ENCODE measurements around the gene CRIP2. TPM values are rescaled to one million over a fixed set of nuclear protein-coding genes. Genes with fewer than 3 reads are reported as not detected.

CRIP2 gene
- total and polyA plus RNA-seq, 2 donors (not counting 3 experiments of a cell fraction or from before 2014, with no cell fraction given) = 322 to 954 TPM

DNA sequence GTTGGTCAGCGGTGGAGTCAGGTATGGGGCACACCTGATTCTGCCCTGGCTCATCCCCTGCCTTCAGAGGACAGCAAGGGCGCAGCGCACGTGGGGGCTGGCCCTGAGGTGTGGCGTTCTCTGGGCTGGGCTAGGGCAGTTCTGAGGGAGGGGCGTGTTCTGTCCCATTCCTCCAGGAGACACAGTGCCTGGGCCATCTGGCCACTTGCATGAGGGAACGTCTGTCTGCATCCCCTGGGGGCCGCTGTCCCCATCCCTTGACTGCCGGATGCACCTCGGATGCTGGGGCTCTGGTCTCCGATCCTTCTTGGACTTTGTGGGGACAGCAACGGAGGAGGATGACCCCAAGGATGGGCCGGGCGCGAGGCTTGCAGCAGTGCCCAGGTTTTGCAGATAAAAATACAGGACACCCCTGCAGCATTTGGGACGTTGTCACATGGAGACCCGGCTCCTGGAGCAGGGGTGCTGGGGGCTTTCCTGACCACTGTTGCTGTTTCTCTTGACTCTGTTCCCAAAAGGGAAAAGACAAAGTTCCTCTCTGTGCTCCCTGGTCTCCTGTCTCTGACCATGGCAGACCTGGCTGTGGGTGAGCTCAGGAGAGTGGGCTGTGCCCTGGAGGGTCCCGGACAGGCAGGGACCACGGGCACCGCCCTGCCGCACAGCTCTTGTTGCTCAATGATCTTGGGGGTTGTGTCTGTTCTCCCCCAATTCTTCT lies 48.0 kb upstream of the CRIP2 start:
- no peak for FAIRE-seq

More for the DNA sequence above, 48.0 kb upstream of the CRIP2 start:
- peaks cover 0 to 10% of the 10 kb centered on the region in 2 experiments for H3K36me3 ChIP-seq (ENCODE audit: control insufficient read depth in 2 of 2, extremely low read depth in 1 of 2, insufficient read depth in 2 of 2, low read length in 2 of 2)
- H3K4me2 ChIP-seq (ENCODE audit: insufficient read depth, low read length) = no peak overlapping the region
- H3K9me3 ChIP-seq (replicated peaks; ENCODE audit: control insufficient read depth, insufficient read depth, low read length) = no peaks in the 10 kb centered on the region
- CTCF ChIA-PET = no interaction called here
- no peak overlapping the region for H3K9ac ChIP-seq (replicated peaks; ENCODE audit: extremely low read depth, insufficient read depth, low read length)
- POLR2A ChIA-PET = no interaction called here
- TF ChIP-seq MAX (IDR thresholded peaks at IDR 0.05; ENCODE audit: insufficient read depth, insufficient read length) (no peak), POLR2AphosphoS5 (IDR thresholded peaks at IDR 0.05; ENCODE audit: insufficient read depth, low read depth, low read length) (no peak), MYC (IDR thresholded peaks at IDR 0.05; ENCODE audit: low read depth, low read length) (no peak), POLR2A (IDR thresholded peaks at IDR 0.05; ENCODE audit: low read depth, low read length) (no peak), FOS (IDR thresholded peaks at IDR 0.05; ENCODE audit: borderline replicate concordance, insufficient read depth, low read length) (no peak), GATA2 (IDR thresholded peaks at IDR 0.05; ENCODE audit: insufficient read depth, insufficient read length, low read depth, low read length) (no peak), JUN (IDR thresholded peaks at IDR 0.05; ENCODE audit: borderline replicate concordance, insufficient read depth, insufficient read length, low read depth) (no peak)
- TF ChIP-seq, protein P1, sequence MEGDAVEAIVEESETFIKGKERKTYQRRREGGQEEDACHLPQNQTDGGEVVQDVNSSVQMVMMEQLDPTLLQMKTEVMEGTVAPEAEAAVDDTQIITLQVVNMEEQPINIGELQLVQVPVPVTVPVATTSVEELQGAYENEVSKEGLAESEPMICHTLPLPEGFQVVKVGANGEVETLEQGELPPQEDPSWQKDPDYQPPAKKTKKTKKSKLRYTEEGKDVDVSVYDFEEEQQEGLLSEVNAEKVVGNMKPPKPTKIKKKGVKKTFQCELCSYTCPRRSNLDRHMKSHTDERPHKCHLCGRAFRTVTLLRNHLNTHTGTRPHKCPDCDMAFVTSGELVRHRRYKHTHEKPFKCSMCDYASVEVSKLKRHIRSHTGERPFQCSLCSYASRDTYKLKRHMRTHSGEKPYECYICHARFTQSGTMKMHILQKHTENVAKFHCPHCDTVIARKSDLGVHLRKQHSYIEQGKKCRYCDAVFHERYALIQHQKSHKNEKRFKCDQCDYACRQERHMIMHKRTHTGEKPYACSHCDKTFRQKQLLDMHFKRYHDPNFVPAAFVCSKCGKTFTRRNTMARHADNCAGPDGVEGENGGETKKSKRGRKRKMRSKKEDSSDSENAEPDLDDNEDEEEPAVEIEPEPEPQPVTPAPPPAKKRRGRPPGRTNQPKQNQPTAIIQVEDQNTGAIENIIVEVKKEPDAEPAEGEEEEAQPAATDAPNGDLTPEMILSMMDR (IDR thresholded peaks at IDR 0.05; ENCODE audit: extremely low read depth in 1 of 2, insufficient read depth in 1 of 2, low read depth in 1 of 2, low read length in 2 of 2) = no peak
- H3K27ac ChIP-seq (ENCODE audit: insufficient read depth, low read depth, low read length) = no peak overlapping the region
- no peaks in the 10 kb centered on the region for H3K27me3 ChIP-seq (ENCODE audit: control insufficient read depth in 2 of 2, insufficient read depth in 2 of 2, low read length in 2 of 2)
- intact Hi-C loops (cut with micrococcal nuclease) (no loop called here), dilution Hi-C loops (cut with MboI; ENCODE audit: extremely low pct_ligation_motif_present, low sequenced_read_pairs) (no loop called here)
- H4K20me1 ChIP-seq (replicated peaks; ENCODE audit: control insufficient read depth, extremely low read depth, insufficient read depth, low read length) = no peaks in the 10 kb centered on the region
- H3K4me1 ChIP-seq (ENCODE audit: control insufficient read depth, extremely low read depth, insufficient read depth, low read length) = peaks cover 25% of the 10 kb centered on the region
- H3K4me3 ChIP-seq (replicated peaks in 1 of 3; ENCODE audit: insufficient read depth in 1 of 3, low read depth in 1 of 3, low read length in 3 of 3) = no peak overlapping the region
- peaks cover 80% of the 10 kb centered on the region for H3K79me2 ChIP-seq (ENCODE audit: control insufficient read depth, insufficient read depth, low read length)
- BruUV-seq (replicated peaks) = no TSS peak
- no peak for DNase-seq (ENCODE audit: low read depth, low spot score)
- no peaks in the 10 kb centered on the region for H3K9me1 ChIP-seq (replicated peaks; ENCODE audit: control insufficient read depth, extremely low read depth, insufficient read depth, low read length)
- H2AFZ ChIP-seq (ENCODE audit: low read depth, low read length) = no peak overlapping the region

Measured in endothelial cell of umbilical vein (primary cell).